Non-pigmented ciliary epithelial cell (primary cell): ENCODE data around the gene AURKAIP1.
"Not testable (repeated sequence)": the region's sequence is repeated elsewhere in the genome, so short reads cannot be mapped to it uniquely, and the experiment has no call there.

ENCODE experiments used
- DNase-seq: peaks from one replicate; pipeline ENCODE4 v3.0.0-alpha.2; 2010; ENCODE audit warnings: low read depth

AURKAIP1 gene

GRCh38 chr1:1385339-1385738 is 10.3 kb upstream of the AURKAIP1 start:
- DNase-seq = not testable (repeated sequence)

GRCh38 chr1:1381294-1381693 is 6.3 kb upstream of the AURKAIP1 start:
- DNase-seq = no peak

GRCh38 chr1:1380860-1381259 is 5.9 kb upstream of the AURKAIP1 start:
- no peak for DNase-seq

- DNase-seq = no peak
These were observed 2.7 kb upstream of the AURKAIP1 start for GRCh38 chr1:1377540-1378205.

- DNase-seq = no peak
These were observed 1.7 kb upstream of the AURKAIP1 start for GRCh38 chr1:1376551-1377226.

- DNase-seq = no peak
These were observed 448 bp downstream of the AURKAIP1 start for GRCh38 chr1:1374589-1374928.

- DNase-seq = no peak
These were observed 1.0 kb downstream of the AURKAIP1 start for GRCh38 chr1:1373815-1374588.

- no peak for DNase-seq
These were observed 1.8 kb downstream of the AURKAIP1 start for GRCh38 chr1:1373051-1373814.

- no peak for DNase-seq
These were observed 3.0 kb downstream of the AURKAIP1 start for GRCh38 chr1:1371746-1372711.

- DNase-seq = no peak
These were observed 3.7 kb downstream of the AURKAIP1 start for GRCh38 chr1:1371364-1371745.

- no peak for DNase-seq
These were observed 4.2 kb downstream of the AURKAIP1 start for GRCh38 chr1:1370771-1371300.

- not testable (repeated sequence) for DNase-seq
These were observed 4.9 kb downstream of the AURKAIP1 start for GRCh38 chr1:1370094-1370493.

- DNase-seq = no peak
These were observed 7.7 kb downstream of the AURKAIP1 start for GRCh38 chr1:1367315-1367714.

GRCh38 chr1:1366699-1367066 is 8.3 kb downstream of the AURKAIP1 start:
- no peak for DNase-seq

GRCh38 chr1:1365875-1366698 is 8.9 kb downstream of the AURKAIP1 start:
- DNase-seq = no peak

- no peak for DNase-seq
These were observed 10.7 kb downstream of the AURKAIP1 start for GRCh38 chr1:1364266-1364665.

- DNase-seq = no peak
These were observed 13.0 kb downstream of the AURKAIP1 start for GRCh38 chr1:1361982-1362423.

GRCh38 chr1:1361233-1361981 is 13.6 kb downstream of the AURKAIP1 start:
- DNase-seq = no peak

GRCh38 chr1:1360506-1361169 is 14.4 kb downstream of the AURKAIP1 start:
- peak; percentile 78 for DNase-seq
